ENCODE measurements around the gene MYO15B. TPM values are rescaled to one million over a fixed set of nuclear protein-coding genes. Genes with fewer than 3 reads are reported as not detected.

MYO15B gene
- total RNA-seq, 1 experiment from 2014 or later: 58.4 TPM

- no TSS peak for BruUV-seq (replicated peaks)
- intact Hi-C loops (cut with micrococcal nuclease; ENCODE audit: unreplicated experiment): no loop called here
Measured at GRCh38 chr17:75570772-75571171, 16.8 kb upstream of the MYO15B start.

GRCh38 chr17:75571197-75571884 is 16.3 kb upstream of the MYO15B start:
- no peak for TF ChIP-seq CTCF (IDR thresholded peaks at IDR 0.05; ENCODE audit: unreplicated experiment)
- Mint-ChIP-seq H3K36me3 (ENCODE audit: insufficient read depth, unreplicated experiment) (peaks cover 62% of the 10 kb centered on the region), H3K4me3 (ENCODE audit: low read depth, unreplicated experiment) (no peak overlapping the region), H3K9me3 (ENCODE audit: low read depth, unreplicated experiment) (no peaks in the 10 kb centered on the region), H3K4me1 (ENCODE audit: low read depth, unreplicated experiment) (no peaks in the 10 kb centered on the region), H3K27ac (ENCODE audit: unreplicated experiment) (no peak overlapping the region), H3K27me3 (ENCODE audit: unreplicated experiment) (no peaks in the 10 kb centered on the region)
- intact Hi-C loops (cut with micrococcal nuclease; ENCODE audit: unreplicated experiment): no loop called here
- BruUV-seq (replicated peaks): no TSS peak
- CTCF ChIA-PET: interaction anchor here (0.6 kb wide), 1 partner anchor 18 kb away, joined by 5 read pairs; no protein-coding TSS in a partner anchor
- DNase-seq: no peak

More at GRCh38 chr17:75570772-75571171, 16.8 kb upstream of the MYO15B start:
- no peak for TF ChIP-seq CTCF (IDR thresholded peaks at IDR 0.05; ENCODE audit: unreplicated experiment)
- no peaks in the 10 kb centered on the region for H3K9me3 Mint-ChIP-seq (ENCODE audit: low read depth, unreplicated experiment)
- no peaks in the 10 kb centered on the region for H3K4me1 Mint-ChIP-seq (ENCODE audit: low read depth, unreplicated experiment)
- DNase-seq: no peak
- peaks cover 62% of the 10 kb centered on the region for H3K36me3 Mint-ChIP-seq (ENCODE audit: insufficient read depth, unreplicated experiment)
- no peak overlapping the region for H3K4me3 Mint-ChIP-seq (ENCODE audit: low read depth, unreplicated experiment)
- no peak overlapping the region for H3K27ac Mint-ChIP-seq (ENCODE audit: unreplicated experiment)
- H3K27me3 Mint-ChIP-seq (ENCODE audit: unreplicated experiment): no peaks in the 10 kb centered on the region
- CTCF ChIA-PET: interaction anchor here (0.6 kb wide), 2 partner anchors 17 to 231 kb away, joined by 5 read pairs; no protein-coding TSS in a partner anchor

GRCh38 chr17:75571885-75572215 is 15.8 kb upstream of the MYO15B start:
- no TSS peak for BruUV-seq (replicated peaks)
- DNase-seq: no peak
- no peak for TF ChIP-seq CTCF (IDR thresholded peaks at IDR 0.05; ENCODE audit: unreplicated experiment)
- H3K27ac Mint-ChIP-seq (ENCODE audit: unreplicated experiment): no peak overlapping the region
- no peaks in the 10 kb centered on the region for H3K9me3 Mint-ChIP-seq (ENCODE audit: low read depth, unreplicated experiment)
- no peaks in the 10 kb centered on the region for H3K4me1 Mint-ChIP-seq (ENCODE audit: low read depth, unreplicated experiment)
- CTCF ChIA-PET: interaction anchor here (0.7 kb wide), 1 partner anchor 22 kb away, joined by 5 read pairs; no protein-coding TSS in a partner anchor
- intact Hi-C loops (cut with micrococcal nuclease; ENCODE audit: unreplicated experiment): no loop called here
- H3K4me3 Mint-ChIP-seq (ENCODE audit: low read depth, unreplicated experiment): no peak overlapping the region
- no peaks in the 10 kb centered on the region for H3K27me3 Mint-ChIP-seq (ENCODE audit: unreplicated experiment)
- H3K36me3 Mint-ChIP-seq (ENCODE audit: insufficient read depth, unreplicated experiment): peaks cover 58% of the 10 kb centered on the region

GRCh38 chr17:75572713-75573539 is 14.7 kb upstream of the MYO15B start:
- no peaks in the 10 kb centered on the region for H3K9me3 Mint-ChIP-seq (ENCODE audit: low read depth, unreplicated experiment)
- H3K27ac Mint-ChIP-seq (ENCODE audit: unreplicated experiment): no peak overlapping the region
- BruUV-seq (replicated peaks): no TSS peak
- no peaks in the 10 kb centered on the region for H3K27me3 Mint-ChIP-seq (ENCODE audit: unreplicated experiment)
- peaks cover 50% of the 10 kb centered on the region for H3K36me3 Mint-ChIP-seq (ENCODE audit: insufficient read depth, unreplicated experiment)
- intact Hi-C loops (cut with micrococcal nuclease; ENCODE audit: unreplicated experiment): no loop called here
- DNase-seq: no peak
- no peak for TF ChIP-seq CTCF (IDR thresholded peaks at IDR 0.05; ENCODE audit: unreplicated experiment)
- CTCF ChIA-PET: interaction anchor here (0.7 kb wide), 1 partner anchor 23 kb away, joined by 5 read pairs; no protein-coding TSS in a partner anchor
- H3K4me1 Mint-ChIP-seq (ENCODE audit: low read depth, unreplicated experiment): no peaks in the 10 kb centered on the region
- no peak overlapping the region for H3K4me3 Mint-ChIP-seq (ENCODE audit: low read depth, unreplicated experiment)

All from Calu3 (cell line).